ENCODE results near the gene KLHL25.
"Not testable (repeated sequence)": the region's sequence is repeated elsewhere in the genome, so short reads cannot be mapped to it uniquely, and the experiment has no call there.

Gene KLHL25

GRCh38 chr15:85794598-85795336, at the start of gene KLHL25:
Gene KLHL25 (minus strand): TSS chr15:85794925. CDS start chr15:85769810, 25,115 bp downstream.
- DNase-seq, result peak; percentile 93

GRCh38 chr15:85840802-85841152, 46.1 kb upstream of the KLHL25 start:
- DNase-seq, result no peak

- peak; percentile 64 for DNase-seq
These were observed 45.5 kb upstream of the KLHL25 start for GRCh38 chr15:85840079-85840801.

- DNase-seq, result no peak
These were observed 44.9 kb upstream of the KLHL25 start for GRCh38 chr15:85839643-85840042.

- no peak for DNase-seq
These were observed 43.9 kb upstream of the KLHL25 start for GRCh38 chr15:85838655-85839054.

- DNase-seq, result no peak
These were observed 43.2 kb upstream of the KLHL25 start for GRCh38 chr15:85837881-85838280.

GRCh38 chr15:85837011-85837433, 42.3 kb upstream of the KLHL25 start:
- DNase-seq, result no peak

- no peak for DNase-seq
These were observed 39.9 kb upstream of the KLHL25 start for GRCh38 chr15:85834651-85835050.

GRCh38 chr15:85832394-85832793, 37.7 kb upstream of the KLHL25 start:
- no peak for DNase-seq

GRCh38 chr15:85831415-85832113, 36.8 kb upstream of the KLHL25 start:
- no peak for DNase-seq

GRCh38 chr15:85829754-85830153, 35.0 kb upstream of the KLHL25 start:
- DNase-seq, result not testable (repeated sequence)

- DNase-seq, result no peak
These were observed 34.1 kb upstream of the KLHL25 start for GRCh38 chr15:85828874-85829273.

GRCh38 chr15:85828126-85828525, 33.4 kb upstream of the KLHL25 start:
- no peak for DNase-seq

- no peak for DNase-seq
These were observed 32.2 kb upstream of the KLHL25 start for GRCh38 chr15:85826756-85827515.

GRCh38 chr15:85825719-85826118, 31.0 kb upstream of the KLHL25 start:
- no peak for DNase-seq

GRCh38 chr15:85825118-85825517, 30.4 kb upstream of the KLHL25 start:
- no peak for DNase-seq

- DNase-seq, result no peak
These were observed 26.8 kb upstream of the KLHL25 start for GRCh38 chr15:85821545-85821944.

GRCh38 chr15:85819938-85820337, 25.2 kb upstream of the KLHL25 start:
- no peak for DNase-seq

GRCh38 chr15:85813234-85813633, 18.5 kb upstream of the KLHL25 start:
- DNase-seq, result no peak

GRCh38 chr15:85810075-85810474, 15.3 kb upstream of the KLHL25 start:
- no peak for DNase-seq

- DNase-seq, result no peak
These were observed 10.7 kb upstream of the KLHL25 start for GRCh38 chr15:85805420-85805819.

GRCh38 chr15:85804481-85805170, 9.9 kb upstream of the KLHL25 start:
- DNase-seq, result no peak
